SJSA1 (cell line): ENCODE data around the gene MVB12B. TPM values are rescaled to one million over a fixed set of nuclear protein-coding genes. Genes with fewer than 3 reads are reported as not detected.

Experiments used
- DNase-seq, 2 experiments: peaks; one replicate each; pipeline ENCODE4 v3.0.0-alpha.2; 2015 to 2020; ENCODE audit warnings: low spot score in 2 of 2, low read depth in 1 of 2
- H3K27ac ChIP-seq: fragments of 250-450 bp; sonication (Bioruptor Pico); 2 replicates; pipeline ENCODE4 v1.5.1; 2020; ENCODE audit warnings: mild to moderate bottlenecking, moderate library complexity
- H3K27me3 ChIP-seq: fragments of 250-450 bp; sonication (Bioruptor Pico); replicated peaks from 2 replicates; pipeline ENCODE4 v1.5.1; 2020; ENCODE audit warnings: mild to moderate bottlenecking, moderate library complexity
- H3K36me3 ChIP-seq: fragments of 250-450 bp; sonication (Bioruptor Pico); 2 replicates; pipeline ENCODE4 v1.5.1; 2020; ENCODE audit warnings: mild to moderate bottlenecking
- H3K4me1 ChIP-seq: fragments of 250-450 bp; sonication (Bioruptor Pico); replicated peaks from 2 replicates; pipeline ENCODE4 v1.6.1; 2021; ENCODE audit warnings: mild to moderate bottlenecking
- H3K4me3 ChIP-seq: fragments of 250-450 bp; sonication (Bioruptor Pico); 2 replicates; pipeline ENCODE4 v1.5.1; 2020; ENCODE audit warnings: mild to moderate bottlenecking
- H3K9me3 ChIP-seq: fragments of 250-450 bp; sonication (Bioruptor Pico); replicated peaks from 2 replicates; pipeline ENCODE4 v1.5.1; 2020; ENCODE audit warnings: mild to moderate bottlenecking
- total RNA-seq: library from RNA; depleted of rRNA; stranded (reverse); fragments of >200 nt; shearing (Covaris generic); gene quantifications from 2 replicates; pipeline ENCODE4 v1.2.3, GENCODE V29; 2014

Gene MVB12B
- total RNA-seq, 1 experiment from 2014 or later, result 7.8 TPM

DNA sequence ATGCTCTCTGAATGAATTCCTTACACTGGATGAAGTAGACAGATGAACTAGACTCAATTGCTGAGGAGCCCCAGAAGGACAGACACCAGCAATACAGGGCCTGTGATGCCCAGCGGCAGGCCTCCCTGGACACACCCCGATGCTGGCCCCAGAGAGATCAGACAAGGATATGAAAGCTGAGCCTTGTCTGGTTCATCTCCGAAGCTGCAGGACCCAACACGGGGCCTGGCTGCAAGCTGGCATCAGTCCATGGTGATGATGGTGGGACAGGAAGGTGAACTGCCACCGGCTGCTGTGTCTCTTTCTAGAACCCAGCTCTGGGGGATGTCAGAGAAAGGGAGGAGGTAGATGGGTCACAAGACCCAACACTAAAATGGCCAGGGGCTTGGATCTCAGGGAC lies 183.1 kb downstream of the MVB12B start:
- Histone ChIP-seq H3K4me1 (peaks cover 4% of the 10 kb centered on the region), H3K27me3 (peaks cover 18% of the 10 kb centered on the region), H3K27ac (no peak overlapping the region), H3K9me3 (no peaks in the 10 kb centered on the region), H3K36me3 (no peaks in the 10 kb centered on the region), H3K4me3 (no peak overlapping the region)
- DNase-seq, result no peak

DNA sequence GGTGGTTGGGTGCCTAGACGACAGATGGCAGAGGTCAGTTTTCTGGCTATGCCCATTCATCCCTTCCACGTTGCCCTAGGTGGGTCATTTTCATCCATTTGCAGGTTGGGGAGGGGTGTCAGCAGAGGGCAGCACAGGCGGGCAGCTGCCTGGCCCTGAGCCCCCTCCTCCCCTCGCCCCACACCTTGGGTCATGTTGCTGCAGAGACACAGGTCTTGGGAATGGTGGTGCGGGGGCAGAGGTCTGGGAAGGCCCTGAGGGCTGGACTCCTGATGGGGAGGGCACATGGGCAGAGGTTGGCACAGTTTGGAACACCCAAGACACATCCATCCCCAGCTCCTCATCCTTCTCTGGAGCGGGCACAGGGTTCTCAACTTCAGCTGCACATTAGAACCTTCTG lies 183.9 kb downstream of the MVB12B start:
- H3K4me1 ChIP-seq, result peaks cover 4% of the 10 kb centered on the region
- no peak for DNase-seq
- peaks cover 18% of the 10 kb centered on the region for H3K27me3 ChIP-seq
- H3K9me3 ChIP-seq, result no peaks in the 10 kb centered on the region
- H3K36me3 ChIP-seq, result no peaks in the 10 kb centered on the region
- no peak overlapping the region for H3K4me3 ChIP-seq
- no peak overlapping the region for H3K27ac ChIP-seq

DNA sequence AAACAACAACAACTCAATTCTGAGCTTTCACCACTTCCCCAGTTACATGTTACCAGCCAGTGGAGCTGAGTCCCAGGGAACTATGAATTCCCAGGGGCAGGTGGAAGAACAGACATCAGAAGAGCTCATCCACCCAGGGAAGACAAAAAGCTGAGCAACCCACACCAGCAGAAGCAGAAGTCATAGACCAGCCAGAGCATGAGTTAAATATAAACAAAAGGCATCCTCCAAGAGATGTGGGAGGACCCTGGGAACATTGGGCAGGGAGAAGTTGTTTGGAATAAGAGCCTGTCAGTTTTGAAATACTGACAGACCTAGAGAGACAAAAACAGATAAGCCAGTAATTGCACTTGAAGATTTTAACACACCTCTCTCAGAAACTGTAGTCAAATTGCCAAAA lies 184.8 kb downstream of the MVB12B start:
- Histone ChIP-seq H3K4me1 (peaks cover 4% of the 10 kb centered on the region), H3K9me3 (no peaks in the 10 kb centered on the region), H3K27me3 (peaks cover 19% of the 10 kb centered on the region), H3K36me3 (no peaks in the 10 kb centered on the region), H3K27ac (no peak overlapping the region), H3K4me3 (no peak overlapping the region)
- DNase-seq, result no peak

DNA sequence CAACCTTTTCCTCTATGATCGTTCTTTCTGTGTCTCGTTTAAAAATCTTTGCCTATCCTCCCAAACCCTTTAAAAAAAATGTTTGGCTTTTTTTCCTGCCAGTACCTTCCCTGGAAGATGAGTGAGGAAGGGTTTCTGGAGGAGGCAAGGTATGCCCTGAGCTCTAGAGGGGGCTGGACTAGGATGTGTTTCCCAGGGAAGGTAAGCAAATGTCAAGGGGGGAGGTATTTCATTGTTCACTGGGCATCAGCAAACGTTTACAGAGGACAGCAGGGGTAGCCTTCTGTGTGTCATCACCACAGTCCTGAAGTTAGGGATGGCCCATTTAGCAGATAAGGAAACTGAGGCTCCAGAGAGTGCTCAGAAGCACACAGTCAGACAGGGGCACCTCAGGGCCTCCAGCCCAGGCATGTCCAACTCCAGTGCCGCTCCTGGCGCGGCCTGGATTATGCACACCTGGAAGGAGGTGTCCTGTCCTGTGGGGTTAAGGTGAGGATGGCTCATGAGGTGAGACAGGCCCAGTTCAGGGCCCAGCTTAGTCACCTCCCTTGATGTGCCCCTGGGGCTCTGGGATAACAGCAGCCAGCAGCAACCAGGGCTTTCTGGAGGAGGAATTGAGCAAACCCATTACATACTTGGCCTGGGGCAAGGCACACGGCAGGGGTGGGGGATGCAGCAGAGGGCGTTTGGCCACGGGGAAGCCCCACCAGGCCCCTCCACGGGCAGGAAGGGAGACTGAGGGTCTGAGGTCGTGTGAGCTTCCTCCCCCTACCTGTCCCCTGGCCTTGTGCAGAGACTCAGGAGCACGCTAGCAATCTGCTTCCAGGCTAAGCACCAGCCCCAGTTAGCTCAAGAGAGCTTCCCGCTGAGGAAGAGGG lies 186.8 kb downstream of the MVB12B start:
- no peaks in the 10 kb centered on the region for H3K36me3 ChIP-seq
- H3K9me3 ChIP-seq, result no peaks in the 10 kb centered on the region
- no peak overlapping the region for H3K4me3 ChIP-seq
- no peak overlapping the region for H3K27ac ChIP-seq
- peaks cover 39% of the 10 kb centered on the region for H3K27me3 ChIP-seq
- no peak for DNase-seq
- peaks cover 14% of the 10 kb centered on the region for H3K4me1 ChIP-seq

DNA sequence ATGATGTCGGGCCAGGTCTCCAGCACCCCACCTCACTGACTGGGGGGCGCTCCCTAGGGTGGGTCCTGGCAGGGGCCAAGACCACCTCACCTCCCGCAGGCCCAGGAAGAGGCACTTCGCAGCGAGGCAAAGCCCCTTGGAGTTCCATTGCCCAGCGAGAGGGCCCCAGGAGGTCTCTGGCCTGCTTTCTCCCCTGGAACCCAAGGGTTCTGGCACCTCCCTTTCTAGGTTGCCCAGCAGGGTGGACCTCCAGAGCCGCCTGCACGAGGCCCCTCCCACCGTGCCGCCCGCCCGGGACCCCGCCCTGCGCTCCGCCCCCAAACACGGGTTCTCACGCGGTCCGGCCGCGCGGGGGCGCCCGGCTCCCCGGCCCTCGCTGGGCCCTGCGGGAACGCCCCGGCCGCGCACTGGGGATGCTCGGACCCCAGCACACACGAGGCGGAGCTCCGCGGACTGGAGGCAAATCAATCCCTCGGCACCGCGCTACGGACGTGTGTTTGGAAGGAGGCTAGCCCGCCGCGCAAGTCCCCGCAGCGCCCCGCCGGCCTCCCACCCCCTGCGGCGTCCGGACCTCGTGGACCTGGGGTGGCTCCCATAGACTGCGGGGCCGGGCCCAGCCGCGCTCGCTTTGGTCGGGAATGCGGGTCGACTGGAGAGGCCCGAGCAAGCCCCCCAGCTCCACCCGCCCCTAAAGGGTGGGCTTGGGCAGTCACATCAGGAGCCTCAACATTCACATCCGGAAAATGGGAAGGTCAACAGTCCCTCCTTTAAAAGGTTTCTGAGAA lies 187.6 kb downstream of the MVB12B start:
- DNase-seq, result peak; percentile 14 to 63
- H3K4me3 ChIP-seq, result no peak overlapping the region
- H3K36me3 ChIP-seq, result no peaks in the 10 kb centered on the region
- H3K4me1 ChIP-seq, result peaks cover 14% of the 10 kb centered on the region
- no peaks in the 10 kb centered on the region for H3K9me3 ChIP-seq
- H3K27me3 ChIP-seq, result peaks cover 47% of the 10 kb centered on the region
- H3K27ac ChIP-seq, result no peak overlapping the region

DNA sequence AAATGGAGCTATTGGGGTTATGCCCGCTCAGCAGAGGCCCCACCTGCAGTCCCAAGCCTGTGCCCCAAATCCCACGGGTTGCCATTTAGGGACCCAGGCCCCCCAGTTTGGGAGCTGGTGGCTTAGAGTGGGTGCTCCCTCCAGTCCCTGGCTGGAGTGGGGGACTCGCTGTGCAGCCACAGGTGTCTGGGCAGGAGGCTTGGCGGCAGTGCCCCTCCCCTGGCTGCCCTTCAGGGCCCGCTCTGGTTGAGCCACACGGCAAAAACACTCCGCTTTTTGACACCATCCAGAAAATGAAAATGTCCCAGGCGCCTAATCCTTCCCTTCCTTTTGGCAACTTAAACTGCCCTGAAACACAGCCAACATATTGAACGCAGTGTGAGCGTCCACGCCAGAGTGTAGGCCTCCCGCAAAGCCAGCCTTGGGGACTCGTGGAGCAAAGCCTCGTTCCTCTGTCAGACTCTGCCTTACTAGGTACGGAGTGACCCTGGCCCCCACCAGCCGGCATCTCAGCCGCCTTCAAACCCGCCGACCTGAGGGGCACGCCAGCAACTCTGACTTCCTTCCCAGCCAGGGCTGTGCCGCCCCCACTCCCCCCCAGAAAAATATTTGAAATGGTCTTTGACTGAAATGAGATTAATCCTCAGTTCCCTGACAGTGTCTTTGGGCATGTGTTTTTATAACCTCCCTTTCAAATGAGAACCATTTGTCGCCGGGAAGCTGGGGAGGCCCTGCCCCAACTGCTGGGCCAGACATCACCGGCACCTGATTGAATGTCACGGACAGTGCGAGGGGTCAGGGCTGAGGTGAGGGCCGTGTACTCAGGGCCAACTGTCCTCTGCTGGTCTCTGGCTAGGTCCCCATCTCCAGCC lies 188.6 kb downstream of the MVB12B start:
- Histone ChIP-seq H3K4me3 (no peak overlapping the region), H3K27ac (no peak overlapping the region), H3K9me3 (no peaks in the 10 kb centered on the region), H3K27me3 (peaks cover 57% of the 10 kb centered on the region), H3K36me3 (no peaks in the 10 kb centered on the region), H3K4me1 (peaks cover 14% of the 10 kb centered on the region)
- no peak for DNase-seq

DNA sequence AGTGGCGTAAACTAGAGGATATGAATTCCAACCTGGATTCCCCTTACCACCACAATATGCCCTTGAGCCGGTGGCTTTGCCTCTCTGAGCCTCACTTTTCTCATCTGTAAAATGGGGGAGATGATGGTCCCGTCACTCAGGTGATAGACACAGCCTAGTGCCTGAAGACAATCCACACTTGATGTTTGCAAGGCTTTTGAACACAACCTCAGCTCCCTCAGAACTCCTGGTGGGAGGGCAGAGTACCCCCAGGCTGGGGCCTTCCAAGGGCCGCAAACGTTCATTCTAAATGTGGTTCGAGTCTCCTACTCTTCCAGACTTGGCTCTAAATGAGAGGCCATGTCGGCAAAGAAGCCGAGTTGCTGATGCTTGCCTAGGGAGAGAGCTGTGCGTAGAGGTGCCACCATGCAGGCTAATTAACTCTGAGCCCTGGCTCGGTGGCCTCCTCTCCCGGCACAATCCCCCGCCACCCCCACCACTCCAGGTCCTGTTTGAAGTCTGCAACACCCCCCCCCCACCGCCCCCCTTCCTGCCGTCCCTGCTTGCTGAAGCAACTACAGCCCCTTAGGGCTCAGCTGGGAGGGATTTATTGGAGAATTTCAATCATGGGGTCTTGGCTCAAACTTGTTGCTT lies 189.4 kb downstream of the MVB12B start:
- peaks cover 14% of the 10 kb centered on the region for H3K4me1 ChIP-seq
- H3K27ac ChIP-seq, result no peak overlapping the region
- H3K27me3 ChIP-seq, result peaks cover 61% of the 10 kb centered on the region
- H3K36me3 ChIP-seq, result no peaks in the 10 kb centered on the region
- no peaks in the 10 kb centered on the region for H3K9me3 ChIP-seq
- no peak for DNase-seq
- H3K4me3 ChIP-seq, result no peak overlapping the region

DNA sequence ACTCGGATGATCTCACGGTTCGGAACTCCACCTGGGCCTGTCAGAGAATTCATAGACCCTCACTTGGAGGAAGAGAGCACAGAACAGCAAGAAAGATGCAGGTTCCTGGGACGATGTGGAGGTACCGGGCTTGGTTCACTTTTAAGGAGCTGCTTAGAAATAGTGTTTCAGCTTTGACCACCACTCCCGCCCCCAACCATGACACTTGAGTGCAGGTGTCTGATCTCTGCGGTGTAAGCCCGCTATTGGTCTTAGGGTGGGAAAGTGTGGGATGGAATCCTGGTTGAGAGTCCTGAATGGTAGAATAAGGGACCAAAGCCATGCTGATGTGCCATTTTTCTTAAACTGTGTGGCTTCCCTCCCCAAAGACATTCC lies 189.9 kb downstream of the MVB12B start:
- Histone ChIP-seq H3K9me3 (no peaks in the 10 kb centered on the region), H3K36me3 (no peaks in the 10 kb centered on the region), H3K4me1 (peaks cover 14% of the 10 kb centered on the region), H3K4me3 (no peak overlapping the region), H3K27me3 (peaks cover 65% of the 10 kb centered on the region), H3K27ac (no peak overlapping the region)
- no peak for DNase-seq

DNA sequence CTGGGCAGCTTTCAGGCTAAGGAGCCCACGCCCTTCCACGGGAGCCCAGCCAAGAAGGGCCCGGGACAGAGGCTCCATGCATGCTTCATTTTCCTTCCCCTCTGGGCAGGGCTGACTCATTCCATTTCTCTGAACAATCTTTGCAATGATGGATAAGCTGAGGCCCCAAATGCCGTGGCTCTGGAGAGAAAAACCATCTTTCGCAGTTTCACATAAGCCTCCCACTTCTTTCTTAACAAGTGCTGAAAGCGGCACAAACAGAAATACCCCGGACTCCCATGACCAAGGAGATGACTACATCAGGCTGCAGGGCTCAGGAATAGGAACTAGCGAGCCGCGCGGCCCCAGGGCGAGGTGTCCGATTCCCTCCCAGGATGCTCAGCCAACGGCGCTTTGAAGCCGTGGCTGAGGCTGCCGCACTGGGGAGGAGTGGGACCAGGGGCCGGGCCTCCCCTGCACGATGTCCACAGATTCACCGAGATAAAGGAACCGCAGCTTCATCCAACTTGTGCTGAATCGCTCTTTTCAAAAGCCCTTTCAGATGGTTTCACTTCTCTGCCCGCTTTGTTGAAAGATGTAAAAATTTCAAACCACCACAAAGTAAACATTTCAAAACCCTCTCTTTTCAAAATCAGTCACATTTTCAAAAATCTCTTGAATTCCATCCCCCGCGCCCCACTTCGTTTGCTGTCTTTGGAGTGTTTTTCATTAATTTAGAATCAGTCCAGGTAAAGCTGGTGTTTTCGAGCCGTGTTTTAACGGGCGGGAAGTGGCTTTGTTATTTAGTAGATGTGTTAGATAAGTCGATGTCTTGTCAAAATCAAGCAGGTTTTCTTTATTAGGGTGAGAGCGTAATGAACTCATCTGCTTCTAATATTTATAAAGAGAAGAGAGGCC lies 190.6 kb downstream of the MVB12B start:
- H3K36me3 ChIP-seq, result no peaks in the 10 kb centered on the region
- peak in 1 of 2 experiments; percentile 47 for DNase-seq
- H3K4me3 ChIP-seq, result peak overlapping the region; percentile 14; the same call in 1 of the 2 replicates
- peaks cover 63% of the 10 kb centered on the region for H3K27me3 ChIP-seq
- H3K9me3 ChIP-seq, result no peaks in the 10 kb centered on the region
- peaks cover 14% of the 10 kb centered on the region for H3K4me1 ChIP-seq
- no peak overlapping the region for H3K27ac ChIP-seq

DNA sequence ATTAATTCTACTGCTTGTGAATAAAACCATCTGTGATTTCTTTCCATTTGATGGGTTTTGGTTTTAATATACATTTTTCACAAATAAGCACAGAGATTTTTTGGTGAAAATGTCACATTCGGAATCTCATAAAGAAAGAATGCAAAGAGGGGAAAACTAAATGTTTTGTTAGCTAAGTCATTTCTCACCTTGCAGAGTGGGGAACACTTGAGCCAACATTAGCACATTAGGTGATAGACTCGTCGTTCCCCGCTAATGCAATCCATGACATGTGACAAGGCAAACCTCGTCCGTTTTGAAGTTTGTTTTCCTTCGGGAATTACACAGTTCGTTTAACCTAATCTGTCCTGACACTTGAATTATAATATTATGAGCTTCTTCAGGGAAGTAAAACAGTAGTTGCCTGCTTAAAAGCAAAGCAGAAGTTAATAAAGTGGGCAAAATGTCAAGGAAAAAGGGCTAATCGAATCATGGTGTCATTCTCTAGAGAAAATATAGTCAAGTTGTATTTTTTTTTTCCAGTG lies 191.3 kb downstream of the MVB12B start:
- Histone ChIP-seq H3K36me3 (no peaks in the 10 kb centered on the region), H3K9me3 (no peaks in the 10 kb centered on the region), H3K4me1 (peaks cover 14% of the 10 kb centered on the region), H3K27ac (no peak overlapping the region), H3K4me3 (no peak overlapping the region), H3K27me3 (peaks cover 67% of the 10 kb centered on the region)
- peak in 1 of 2 experiments; percentile 31 for DNase-seq

DNA sequence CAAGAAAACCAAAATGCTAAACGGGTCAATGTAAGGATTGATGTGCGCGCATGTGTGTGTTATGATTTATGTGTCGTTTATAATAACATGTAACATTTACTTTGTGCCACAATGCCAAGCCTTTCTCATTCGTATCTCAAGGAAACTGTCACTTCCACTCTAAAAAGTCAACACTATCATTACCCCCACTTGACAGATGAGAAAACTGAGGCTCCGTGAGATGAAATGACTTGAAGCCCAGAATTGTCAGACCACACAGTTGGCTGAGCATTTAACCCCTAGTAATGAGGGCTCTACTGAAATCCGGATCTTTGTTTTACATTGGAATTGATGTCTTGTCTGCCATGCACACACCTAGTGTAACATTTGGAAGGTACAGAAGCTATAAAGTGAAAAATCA lies 192.1 kb downstream of the MVB12B start:
- Histone ChIP-seq H3K9me3 (no peaks in the 10 kb centered on the region), H3K4me3 (no peak overlapping the region), H3K4me1 (peaks cover 14% of the 10 kb centered on the region), H3K27me3 (peaks cover 67% of the 10 kb centered on the region), H3K27ac (no peak overlapping the region), H3K36me3 (no peaks in the 10 kb centered on the region)
- DNase-seq, result no peak

DNA sequence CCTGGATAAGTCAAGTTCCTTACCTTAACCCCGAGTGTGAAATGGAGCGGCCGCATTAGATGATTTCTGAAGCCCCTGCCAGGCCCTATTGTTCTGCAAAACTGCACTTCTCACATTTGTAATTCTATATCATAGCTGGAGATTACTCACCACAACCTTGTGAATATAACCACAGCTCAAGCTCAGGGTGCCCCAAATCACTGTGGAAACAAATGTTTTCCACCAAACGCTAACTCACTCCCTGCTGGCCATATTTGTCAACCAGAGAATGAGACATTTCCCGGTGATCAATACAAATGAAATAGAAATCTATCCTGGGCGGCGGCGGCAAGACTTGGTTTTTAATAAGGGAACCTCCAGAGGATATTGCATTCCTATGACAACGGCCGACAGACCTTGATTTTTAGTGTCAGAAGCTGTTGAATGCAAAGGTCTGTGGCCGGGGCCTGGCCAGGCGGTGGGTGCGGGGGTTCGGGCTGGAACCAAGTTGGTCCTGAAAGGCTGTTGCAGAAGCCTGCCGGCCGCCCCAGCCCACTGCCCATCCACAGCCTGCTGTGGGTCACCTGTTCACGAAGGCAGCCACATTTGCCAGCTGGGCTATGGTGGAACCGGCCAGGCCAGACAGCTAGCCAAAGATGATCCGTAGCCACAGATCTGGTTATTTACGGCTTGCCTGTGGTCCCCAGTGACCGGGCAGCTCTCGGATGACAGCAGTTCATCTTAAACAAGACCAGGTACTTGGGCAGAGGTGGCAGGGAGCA lies 193.2 kb downstream of the MVB12B start:
- Histone ChIP-seq H3K9me3 (no peaks in the 10 kb centered on the region), H3K27ac (no peak overlapping the region), H3K4me3 (no peak overlapping the region), H3K4me1 (peaks cover 9% of the 10 kb centered on the region), H3K36me3 (no peaks in the 10 kb centered on the region), H3K27me3 (peaks cover 62% of the 10 kb centered on the region)
- no peak for DNase-seq
